GM19463 (cell line): Measurements from ENCODE around the gene LIPC.

ENCODE experiments used
- ATAC-seq: cut with Tn5 transposase; IDR thresholded peaks from one replicate; pipeline ENCODE4 v1.9.1; 2021; ENCODE audit warnings: mild to moderate bottlenecking, moderate library complexity; ENCODE audit not compliant: unreplicated experiment

LIPC gene

GRCh38 chr15:58433597-58434333 is 2.0 kb downstream of the LIPC start:
- ATAC-seq = no peak

DNA sequence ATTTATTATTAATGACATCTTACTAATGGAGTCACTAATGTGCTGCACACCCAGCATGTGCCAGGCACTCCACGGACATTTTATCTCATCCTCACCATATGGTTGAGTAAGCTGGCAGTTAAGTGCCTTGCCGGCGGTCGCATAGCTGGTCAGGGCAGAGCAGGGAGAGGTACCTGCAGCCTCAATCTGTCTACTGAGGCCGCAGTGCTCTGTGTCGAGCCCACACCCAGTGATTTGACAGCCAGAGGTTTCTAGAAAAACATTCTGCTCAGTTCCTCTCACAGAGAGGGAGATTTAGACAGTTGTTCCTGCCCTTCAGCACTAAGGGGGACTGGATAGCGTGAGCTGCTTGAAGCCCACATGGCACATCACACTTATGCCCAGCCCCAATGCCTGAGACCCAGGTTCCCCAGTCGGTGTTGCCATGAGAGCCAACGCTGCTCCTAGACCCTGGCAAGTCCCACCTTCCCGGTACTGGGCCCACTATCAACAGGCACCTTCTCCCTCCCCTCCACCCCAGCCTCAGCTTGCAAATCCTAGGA is 2.6 kb downstream of the LIPC start:
- no peak for ATAC-seq

DNA sequence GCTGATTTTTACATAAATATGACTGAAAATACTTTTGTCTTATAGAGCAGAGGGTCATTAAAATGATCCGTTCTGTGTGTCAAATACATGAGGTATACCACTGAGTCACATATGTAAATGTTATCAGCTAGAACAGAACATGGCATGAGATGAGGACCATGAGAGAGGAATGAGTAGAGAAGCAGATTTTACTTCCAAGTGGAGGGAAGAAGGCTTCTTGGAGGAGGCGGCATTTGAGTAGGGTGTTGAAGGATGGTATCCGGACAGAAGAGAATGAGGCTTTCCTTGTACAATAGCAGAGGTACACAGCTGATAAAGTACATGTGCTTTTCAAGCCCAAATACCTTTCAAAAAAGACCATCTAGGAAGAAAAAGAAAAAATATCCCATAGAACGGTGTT is 4.8 kb downstream of the LIPC start:
- ATAC-seq = no peak

GRCh38 chr15:58437531-58438105 is 5.8 kb downstream of the LIPC start:
- no peak for ATAC-seq

- ATAC-seq = no peak
Observed at GRCh38 chr15:58438111-58438510, 6.3 kb downstream of the LIPC start.

- no peak for ATAC-seq
Observed at GRCh38 chr15:58438956-58439355, 7.2 kb downstream of the LIPC start.

- no peak for ATAC-seq
Observed at GRCh38 chr15:58440158-58440910, 8.5 kb downstream of the LIPC start.

GRCh38 chr15:58440922-58441321 is 9.1 kb downstream of the LIPC start:
- no peak for ATAC-seq

DNA sequence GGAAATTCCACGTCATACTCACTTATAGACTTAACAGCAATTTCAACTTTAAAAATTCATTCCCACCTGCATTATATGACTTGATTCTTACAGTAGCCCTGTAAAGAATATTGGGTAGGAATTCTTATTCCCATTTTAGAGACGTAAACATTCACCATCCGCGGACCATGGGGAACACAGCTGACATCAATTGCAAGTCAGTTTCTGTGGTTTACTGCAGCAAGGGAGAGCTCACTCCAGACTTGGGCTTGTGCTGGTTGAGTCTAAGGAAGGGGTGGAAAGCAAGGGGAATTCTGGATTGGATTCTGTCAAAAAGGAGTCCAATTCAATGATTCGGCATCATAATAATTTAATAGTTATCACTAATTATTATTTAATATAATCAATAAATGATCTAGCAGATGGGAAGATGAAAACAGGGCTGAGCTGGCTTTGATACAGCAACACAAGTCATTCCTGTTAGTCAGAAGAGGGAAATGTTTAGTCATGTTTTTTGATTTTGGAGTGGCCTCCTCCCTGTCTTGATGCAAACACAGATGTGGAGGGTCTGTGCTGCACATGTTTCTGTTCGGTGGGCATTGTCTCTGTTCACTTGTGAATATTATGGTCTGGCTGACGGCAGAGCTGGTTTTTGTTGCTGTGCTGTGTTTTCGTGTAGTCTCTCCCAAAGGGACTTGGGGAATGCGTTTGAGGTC is 9.7 kb downstream of the LIPC start:
- ATAC-seq = no peak

- ATAC-seq = no peak
Observed at GRCh38 chr15:58442122-58442521, 10.3 kb downstream of the LIPC start.

- no peak for ATAC-seq
Observed at GRCh38 chr15:58443308-58443707, 11.5 kb downstream of the LIPC start.

GRCh38 chr15:58444056-58444455 is 12.3 kb downstream of the LIPC start:
- no peak for ATAC-seq

DNA sequence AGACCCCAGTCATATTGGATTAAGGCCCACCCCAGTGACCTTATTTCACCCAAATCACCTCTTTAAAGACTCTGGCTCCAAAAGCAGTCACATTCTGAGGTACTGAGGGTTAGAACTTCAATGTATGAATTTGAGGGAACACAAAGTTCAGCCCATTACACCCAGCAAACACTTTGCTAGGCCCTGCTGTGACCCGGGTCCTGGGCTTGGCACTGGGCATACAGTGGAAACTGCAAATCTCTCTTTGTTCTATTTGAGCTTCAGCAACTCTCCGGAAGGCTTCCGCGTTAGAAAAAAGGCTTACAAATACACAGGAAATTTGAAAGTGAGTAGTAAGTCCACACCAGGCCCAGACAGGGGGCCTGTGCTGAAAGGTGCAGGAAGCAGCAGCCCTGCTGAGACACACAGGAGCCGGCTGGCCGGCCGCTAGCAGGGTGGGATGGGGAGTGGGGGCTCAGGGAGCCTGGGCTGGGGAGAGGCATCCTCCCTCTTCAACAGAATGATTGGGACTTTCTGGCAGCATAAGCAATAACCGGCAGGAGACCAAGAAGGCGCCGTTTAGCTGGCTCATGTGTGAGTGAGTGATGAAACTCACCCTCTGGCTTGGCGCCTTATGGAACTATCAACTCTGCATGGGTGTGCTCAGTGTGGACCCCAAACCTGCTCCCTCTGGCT is 13.0 kb downstream of the LIPC start:
- no peak for ATAC-seq

GRCh38 chr15:58445865-58446264 is 14.1 kb downstream of the LIPC start:
- no peak for ATAC-seq

GRCh38 chr15:58446521-58446920 is 14.7 kb downstream of the LIPC start:
- no peak for ATAC-seq

- ATAC-seq = no peak
Observed at GRCh38 chr15:58447271-58448010, 15.7 kb downstream of the LIPC start.

DNA sequence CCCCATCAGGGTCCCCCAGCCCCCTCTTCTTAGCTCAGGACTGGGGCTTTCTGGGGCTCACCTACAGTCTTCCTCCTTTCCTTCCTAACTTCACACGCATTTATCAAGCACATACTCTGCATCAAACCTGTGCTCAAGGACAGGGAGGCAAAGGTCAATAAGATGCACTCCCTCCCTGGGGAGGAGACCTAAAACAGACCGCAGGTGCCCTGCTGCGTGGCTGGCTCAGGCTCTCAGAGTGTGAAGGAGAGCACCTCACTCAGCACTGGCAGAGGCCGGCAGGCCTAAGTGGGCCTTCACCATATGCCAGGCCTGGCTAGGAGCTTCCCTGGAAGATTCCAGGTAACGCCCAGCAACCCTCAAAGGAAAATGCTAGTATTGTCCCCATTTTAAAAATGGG is 16.5 kb downstream of the LIPC start:
- ATAC-seq = no peak

DNA sequence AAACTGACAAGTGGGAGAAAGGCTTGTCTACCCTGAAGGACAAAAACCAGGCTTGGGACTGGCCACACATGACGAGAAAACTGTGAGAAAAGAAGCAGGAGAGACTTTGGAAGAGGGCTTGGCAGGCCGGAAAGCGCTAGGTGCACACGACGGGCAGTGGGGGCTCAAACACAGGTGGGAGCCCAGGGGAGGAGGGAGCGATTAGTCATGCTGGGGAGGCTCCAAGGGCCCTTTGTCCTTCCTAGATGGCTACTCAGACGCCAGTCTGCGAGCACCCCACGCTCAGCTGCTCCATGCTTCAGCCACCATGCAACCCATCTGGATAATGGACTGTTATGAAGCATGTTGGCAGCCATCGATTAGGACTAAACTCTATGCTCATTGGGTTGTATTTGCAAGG is 17.1 kb downstream of the LIPC start:
- no peak for ATAC-seq

GRCh38 chr15:58451826-58452225 is 20.0 kb downstream of the LIPC start:
- ATAC-seq = no peak

DNA sequence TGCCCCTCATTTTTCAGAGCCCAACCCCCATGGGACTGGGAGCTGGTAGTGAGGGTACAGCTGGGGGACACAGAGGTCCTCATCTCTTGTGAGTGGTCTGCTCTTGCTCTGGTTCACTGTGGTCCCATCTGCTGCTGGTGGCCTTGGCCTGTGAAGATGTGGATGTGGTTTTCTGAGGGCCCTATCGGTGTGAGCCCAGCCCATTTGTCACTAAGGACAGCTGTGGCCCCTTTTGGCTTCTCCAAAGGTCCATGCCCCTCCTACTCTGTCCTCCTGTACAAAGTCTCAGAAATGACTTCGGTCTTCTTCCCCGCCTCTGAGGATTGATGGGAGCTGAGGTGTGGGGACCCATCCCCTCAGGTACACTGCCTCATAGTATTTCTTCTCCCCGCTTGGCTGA is 21.0 kb downstream of the LIPC start:
- no peak for ATAC-seq
